Heart left ventricle (tissue), 13 donors: ENCODE results near the gene TEKT4.
"Not testable (repeated sequence)": the region's sequence is repeated elsewhere in the genome, so short reads cannot be mapped to it uniquely, and the experiment has no call there.

Experiments
- POLR2A ChIP-seq, 2 donors: fragments of 450-650 bp; IDR thresholded peaks; one replicate each; pipeline ENCODE4 v1.6.1; 2017; ENCODE audit warnings: antibody characterized with exemption in 2 of 2, mild to moderate bottlenecking in 2 of 2, moderate library complexity in 2 of 2
- TF ChIP-seq, protein P1 (sequence below), 12 donors: fragments of 200-600 bp; sonication (generic) in 4 of 12; IDR thresholded peaks; one replicate each; pipeline versions ENCODE4 v1.5.0 to v1.8.0; 2018 to 2022; ENCODE audit warnings: antibody characterized with exemption in 12 of 12, mild to moderate bottlenecking in 5 of 12
- donor health status: ischemic (EF 13 %, LVEDD 7.1; RV severe dilation, severe dysfunction).
- donor health status: DM: no; HTN: yes; CAD: no.
- donor health status: DM: no; HTN: no; CAD: no.
- donor health status: ischemic (EF 25% LVEDD 6.9; RV normal size, moderate dysfunction).
- donor health status: ischemic (EF 25% LVEDD 5.7; RV mildly dilated, moderate dysfunction).
- donor health status: ischemic (EF 35%, LVEDD 5.7; RV mildly dilated, moderate dysfunction).
- donor health status: nonischemic (EF 11% LVEDD 7.7; RV severe dilation, severe dysfunction).
- donor health status: DM: yes; HTN: yes; CAD: no.
- donor health status: PGD.
- donor health status: ischemic (EF 29% LVEDD 5.4; RV normal size, mild dysfunction).
- donor health status: nonischemic (EF 23%, LVEDD 6.1; RV moderate dilation, normal function).

DNA sequence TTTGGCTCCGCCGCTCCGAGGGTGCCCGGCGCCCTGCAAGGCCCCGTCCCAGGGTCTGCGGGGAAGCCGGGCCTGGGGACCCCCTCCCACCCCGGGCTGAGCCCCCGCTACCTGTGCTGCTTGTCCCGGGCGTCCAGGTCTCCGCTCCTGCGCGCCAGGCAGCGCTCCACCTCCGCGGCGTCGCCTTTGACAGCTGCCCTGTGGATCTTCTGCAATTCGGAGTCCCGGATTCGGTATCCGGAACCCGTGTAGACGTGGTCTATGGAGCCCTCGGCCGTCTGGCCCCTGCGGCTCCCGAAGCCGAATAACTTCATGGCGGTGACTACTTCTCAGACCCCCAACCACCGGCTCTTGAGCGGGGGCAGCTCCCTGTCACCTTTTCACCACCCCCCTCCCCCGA is 14.4 kb upstream of the TEKT4 start:
- TF ChIP-seq, protein P1, sequence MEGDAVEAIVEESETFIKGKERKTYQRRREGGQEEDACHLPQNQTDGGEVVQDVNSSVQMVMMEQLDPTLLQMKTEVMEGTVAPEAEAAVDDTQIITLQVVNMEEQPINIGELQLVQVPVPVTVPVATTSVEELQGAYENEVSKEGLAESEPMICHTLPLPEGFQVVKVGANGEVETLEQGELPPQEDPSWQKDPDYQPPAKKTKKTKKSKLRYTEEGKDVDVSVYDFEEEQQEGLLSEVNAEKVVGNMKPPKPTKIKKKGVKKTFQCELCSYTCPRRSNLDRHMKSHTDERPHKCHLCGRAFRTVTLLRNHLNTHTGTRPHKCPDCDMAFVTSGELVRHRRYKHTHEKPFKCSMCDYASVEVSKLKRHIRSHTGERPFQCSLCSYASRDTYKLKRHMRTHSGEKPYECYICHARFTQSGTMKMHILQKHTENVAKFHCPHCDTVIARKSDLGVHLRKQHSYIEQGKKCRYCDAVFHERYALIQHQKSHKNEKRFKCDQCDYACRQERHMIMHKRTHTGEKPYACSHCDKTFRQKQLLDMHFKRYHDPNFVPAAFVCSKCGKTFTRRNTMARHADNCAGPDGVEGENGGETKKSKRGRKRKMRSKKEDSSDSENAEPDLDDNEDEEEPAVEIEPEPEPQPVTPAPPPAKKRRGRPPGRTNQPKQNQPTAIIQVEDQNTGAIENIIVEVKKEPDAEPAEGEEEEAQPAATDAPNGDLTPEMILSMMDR (IDR thresholded peaks at IDR 0.05), result not testable (repeated sequence)
- not testable (repeated sequence) for TF ChIP-seq POLR2A (IDR thresholded peaks at IDR 0.05)
